Measurements from ENCODE around the gene FAM149A. TPM values are rescaled to one million over a fixed set of nuclear protein-coding genes. Genes with fewer than 3 reads are reported as not detected.

The FAM149A gene
- polyA plus RNA-seq, 1 donor from 2014 or later: 9.1 TPM

DNA sequence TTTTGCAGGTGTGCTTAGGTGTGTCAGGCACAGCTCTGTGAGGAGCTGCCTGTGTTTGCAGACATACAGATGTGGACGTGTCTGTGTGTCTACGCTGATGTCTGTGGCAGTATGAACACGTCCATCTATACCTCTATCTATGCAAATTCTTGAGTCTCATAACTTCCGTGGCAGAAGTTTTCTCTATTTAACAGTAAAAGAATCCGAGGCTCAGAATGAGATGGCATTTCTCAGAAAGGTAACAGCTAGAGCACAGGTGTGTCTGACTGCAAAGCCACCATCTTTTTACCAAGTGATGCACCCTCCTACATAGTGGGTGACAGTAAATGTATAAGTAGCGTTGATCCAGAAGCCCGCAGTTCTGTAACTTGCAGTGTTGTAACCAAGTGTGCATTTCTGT is 47.0 kb downstream of the FAM149A start:
- H2AFZ ChIP-seq (ENCODE audit: low read depth, low read length): no peak overlapping the region

DNA sequence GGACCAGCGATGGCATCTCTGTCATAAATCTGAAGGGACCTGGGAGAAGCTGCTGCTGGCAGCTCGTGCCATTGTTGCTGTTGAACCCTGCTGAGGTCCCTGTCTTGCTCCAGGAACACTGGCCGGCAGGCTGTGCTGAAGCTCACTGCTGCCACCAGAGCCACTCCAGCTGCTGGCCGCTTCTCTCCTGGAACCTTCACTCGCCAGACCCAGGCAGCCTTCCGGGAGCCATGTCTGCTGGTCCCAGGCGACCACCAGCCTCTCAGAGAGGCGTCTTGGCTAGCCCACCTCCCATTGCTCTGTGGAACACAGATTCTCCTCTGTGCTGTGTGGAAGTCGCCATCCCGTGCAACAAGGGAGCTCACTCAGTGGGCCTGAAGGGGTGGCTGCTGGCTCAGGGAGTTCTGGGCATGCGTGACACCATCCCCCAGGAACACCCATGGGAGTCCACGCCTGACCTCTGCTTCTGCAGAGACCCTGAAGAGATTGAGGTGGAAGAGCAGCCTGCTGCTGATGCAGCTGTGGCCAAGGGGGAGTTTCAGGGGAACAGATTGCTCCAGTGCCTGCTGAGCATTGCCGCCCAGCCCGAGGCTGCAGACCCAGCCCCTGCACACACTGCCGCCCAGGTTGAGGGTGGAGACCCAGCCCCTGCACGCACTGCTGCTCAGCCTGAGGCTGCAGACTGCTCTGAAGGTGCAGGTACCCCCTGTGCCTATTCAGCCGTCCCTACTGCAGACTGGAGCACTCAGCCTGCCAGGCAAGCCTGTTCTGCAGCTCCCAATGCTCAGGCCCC is 53.7 kb downstream of the FAM149A start:
- TF ChIP-seq EP300 (conservative IDR thresholded peaks at IDR 0.05; ENCODE audit: poor library complexity, severe bottlenecking) (no peak), POLR2AphosphoS5 (IDR thresholded peaks at IDR 0.05) (no peak), SMC3 (conservative IDR thresholded peaks at IDR 0.05; ENCODE audit: poor library complexity) (no peak), MXI1 (conservative IDR thresholded peaks at IDR 0.05; ENCODE audit: poor library complexity, severe bottlenecking) (no peak), RAD21 (conservative IDR thresholded peaks at IDR 0.05) (no peak), EZH2 (IDR thresholded peaks at IDR 0.05; ENCODE audit: borderline replicate concordance, insufficient read depth, low read length, poor library complexity, severe bottlenecking) (no peak), TAF1 (IDR thresholded peaks at IDR 0.05; ENCODE audit: low read depth) (no peak)
- TF ChIP-seq, protein P1, sequence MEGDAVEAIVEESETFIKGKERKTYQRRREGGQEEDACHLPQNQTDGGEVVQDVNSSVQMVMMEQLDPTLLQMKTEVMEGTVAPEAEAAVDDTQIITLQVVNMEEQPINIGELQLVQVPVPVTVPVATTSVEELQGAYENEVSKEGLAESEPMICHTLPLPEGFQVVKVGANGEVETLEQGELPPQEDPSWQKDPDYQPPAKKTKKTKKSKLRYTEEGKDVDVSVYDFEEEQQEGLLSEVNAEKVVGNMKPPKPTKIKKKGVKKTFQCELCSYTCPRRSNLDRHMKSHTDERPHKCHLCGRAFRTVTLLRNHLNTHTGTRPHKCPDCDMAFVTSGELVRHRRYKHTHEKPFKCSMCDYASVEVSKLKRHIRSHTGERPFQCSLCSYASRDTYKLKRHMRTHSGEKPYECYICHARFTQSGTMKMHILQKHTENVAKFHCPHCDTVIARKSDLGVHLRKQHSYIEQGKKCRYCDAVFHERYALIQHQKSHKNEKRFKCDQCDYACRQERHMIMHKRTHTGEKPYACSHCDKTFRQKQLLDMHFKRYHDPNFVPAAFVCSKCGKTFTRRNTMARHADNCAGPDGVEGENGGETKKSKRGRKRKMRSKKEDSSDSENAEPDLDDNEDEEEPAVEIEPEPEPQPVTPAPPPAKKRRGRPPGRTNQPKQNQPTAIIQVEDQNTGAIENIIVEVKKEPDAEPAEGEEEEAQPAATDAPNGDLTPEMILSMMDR (IDR thresholded peaks at IDR 0.05; ENCODE audit: poor library complexity, severe bottlenecking): no peak
- TF ChIP-seq, protein P2, sequence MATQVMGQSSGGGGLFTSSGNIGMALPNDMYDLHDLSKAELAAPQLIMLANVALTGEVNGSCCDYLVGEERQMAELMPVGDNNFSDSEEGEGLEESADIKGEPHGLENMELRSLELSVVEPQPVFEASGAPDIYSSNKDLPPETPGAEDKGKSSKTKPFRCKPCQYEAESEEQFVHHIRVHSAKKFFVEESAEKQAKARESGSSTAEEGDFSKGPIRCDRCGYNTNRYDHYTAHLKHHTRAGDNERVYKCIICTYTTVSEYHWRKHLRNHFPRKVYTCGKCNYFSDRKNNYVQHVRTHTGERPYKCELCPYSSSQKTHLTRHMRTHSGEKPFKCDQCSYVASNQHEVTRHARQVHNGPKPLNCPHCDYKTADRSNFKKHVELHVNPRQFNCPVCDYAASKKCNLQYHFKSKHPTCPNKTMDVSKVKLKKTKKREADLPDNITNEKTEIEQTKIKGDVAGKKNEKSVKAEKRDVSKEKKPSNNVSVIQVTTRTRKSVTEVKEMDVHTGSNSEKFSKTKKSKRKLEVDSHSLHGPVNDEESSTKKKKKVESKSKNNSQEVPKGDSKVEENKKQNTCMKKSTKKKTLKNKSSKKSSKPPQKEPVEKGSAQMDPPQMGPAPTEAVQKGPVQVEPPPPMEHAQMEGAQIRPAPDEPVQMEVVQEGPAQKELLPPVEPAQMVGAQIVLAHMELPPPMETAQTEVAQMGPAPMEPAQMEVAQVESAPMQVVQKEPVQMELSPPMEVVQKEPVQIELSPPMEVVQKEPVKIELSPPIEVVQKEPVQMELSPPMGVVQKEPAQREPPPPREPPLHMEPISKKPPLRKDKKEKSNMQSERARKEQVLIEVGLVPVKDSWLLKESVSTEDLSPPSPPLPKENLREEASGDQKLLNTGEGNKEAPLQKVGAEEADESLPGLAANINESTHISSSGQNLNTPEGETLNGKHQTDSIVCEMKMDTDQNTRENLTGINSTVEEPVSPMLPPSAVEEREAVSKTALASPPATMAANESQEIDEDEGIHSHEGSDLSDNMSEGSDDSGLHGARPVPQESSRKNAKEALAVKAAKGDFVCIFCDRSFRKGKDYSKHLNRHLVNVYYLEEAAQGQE (IDR thresholded peaks at IDR 0.05; ENCODE audit: borderline replicate concordance): no peak
- H3K27ac ChIP-seq (ENCODE audit: low read length): no peak overlapping the region
- no peaks in the 10 kb centered on the region for H4K20me1 ChIP-seq (ENCODE audit: insufficient read depth)
- H3K4me3 ChIP-seq (ENCODE audit: low read length): no peak overlapping the region
- H3K9me3 ChIP-seq (ENCODE audit: low read length): no peaks in the 10 kb centered on the region
- no peaks in the 10 kb centered on the region for H3K79me2 ChIP-seq (replicated peaks; ENCODE audit: insufficient read depth, low read length)
- no peaks in the 10 kb centered on the region for H3K27me3 ChIP-seq (ENCODE audit: insufficient read depth, low read depth, low read length)
- H3K36me3 ChIP-seq (ENCODE audit: insufficient read depth, low read length): no peaks in the 10 kb centered on the region
- no peaks in the 10 kb centered on the region for H3K9me2 ChIP-seq (ENCODE audit: insufficient read depth, low read length)
- no peaks in the 10 kb centered on the region for H3F3A ChIP-seq (ENCODE audit: insufficient read depth, low read length, poor library complexity, severe bottlenecking)
- H3K4me2 ChIP-seq (ENCODE audit: low read length): no peak overlapping the region
- H3K9ac ChIP-seq (ENCODE audit: low read length): no peak overlapping the region
- no peak overlapping the region for H2AFZ ChIP-seq (ENCODE audit: low read depth, low read length)

More for the DNA sequence above, 47.0 kb downstream of the FAM149A start:
- Histone ChIP-seq H4K20me1 (ENCODE audit: insufficient read depth) (no peaks in the 10 kb centered on the region), H3K9me2 (ENCODE audit: insufficient read depth, low read length) (no peaks in the 10 kb centered on the region), H3K4me2 (ENCODE audit: low read length) (no peak overlapping the region), H3K9ac (ENCODE audit: low read length) (no peak overlapping the region), H3F3A (ENCODE audit: insufficient read depth, low read length, poor library complexity, severe bottlenecking) (no peaks in the 10 kb centered on the region), H3K4me3 (ENCODE audit: low read length) (no peak overlapping the region), H3K27ac (ENCODE audit: low read length) (no peak overlapping the region), H3K27me3 (ENCODE audit: insufficient read depth, low read depth, low read length) (peaks cover 4% of the 10 kb centered on the region), H3K79me2 (replicated peaks; ENCODE audit: insufficient read depth, low read length) (no peaks in the 10 kb centered on the region), H3K36me3 (ENCODE audit: insufficient read depth, low read length) (no peaks in the 10 kb centered on the region), H3K9me3 (ENCODE audit: low read length) (no peaks in the 10 kb centered on the region)
- TF ChIP-seq RAD21 (conservative IDR thresholded peaks at IDR 0.05) (no peak), POLR2AphosphoS5 (IDR thresholded peaks at IDR 0.05) (no peak), EP300 (conservative IDR thresholded peaks at IDR 0.05; ENCODE audit: poor library complexity, severe bottlenecking) (no peak), EZH2 (IDR thresholded peaks at IDR 0.05; ENCODE audit: borderline replicate concordance, insufficient read depth, low read length, poor library complexity, severe bottlenecking) (no peak), MXI1 (conservative IDR thresholded peaks at IDR 0.05; ENCODE audit: poor library complexity, severe bottlenecking) (no peak), SMC3 (conservative IDR thresholded peaks at IDR 0.05; ENCODE audit: poor library complexity) (no peak), TAF1 (IDR thresholded peaks at IDR 0.05; ENCODE audit: low read depth) (no peak)
- TF ChIP-seq, protein P1 (IDR thresholded peaks at IDR 0.05; ENCODE audit: poor library complexity, severe bottlenecking): no peak
- TF ChIP-seq, protein P2 (IDR thresholded peaks at IDR 0.05; ENCODE audit: borderline replicate concordance): no peak
